ENCODE results near the gene MAP4K2. TPM values are rescaled to one million over a fixed set of nuclear protein-coding genes. Genes with fewer than 3 reads are reported as not detected.
"Not testable (repeated sequence)": the region's sequence is repeated elsewhere in the genome, so short reads cannot be mapped to it uniquely, and the experiment has no call there.

Gene MAP4K2
- total RNA-seq, 2 donors from 2014 or later, result 19.4 to 20.4 TPM

DNA sequence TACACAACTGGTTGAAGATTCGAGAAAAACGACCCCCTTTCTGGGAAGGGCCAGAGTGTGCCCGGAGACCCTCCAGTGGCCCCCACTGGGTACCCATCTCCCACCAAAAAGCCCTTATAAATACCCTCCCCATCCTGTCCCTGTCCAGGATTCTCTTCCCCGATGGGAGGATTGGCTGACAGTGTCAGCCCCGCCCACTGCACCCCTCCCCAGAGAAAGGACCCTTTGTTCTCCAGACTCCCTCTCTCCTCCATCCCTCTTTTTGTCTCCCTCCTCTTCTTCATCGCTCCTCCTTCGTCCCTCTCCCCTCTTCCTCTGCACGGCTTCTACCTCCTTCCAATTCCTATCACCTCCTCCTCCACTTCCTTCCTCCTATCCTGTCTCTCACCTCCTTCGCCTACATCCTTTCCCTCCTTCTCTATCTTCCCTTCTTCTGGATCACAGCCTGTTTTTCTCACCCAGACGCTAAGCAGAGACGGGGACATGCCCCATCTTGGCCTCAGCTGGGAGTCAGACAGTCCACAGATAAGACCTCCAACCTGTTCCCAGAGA lies 20.6 kb upstream of the MAP4K2 start:
- DNase-seq (ENCODE audit: low spot score), result no peak
- no peaks in the 10 kb centered on the region for H3K9me3 ChIP-seq
- H3K4me1 ChIP-seq, result no peaks in the 10 kb centered on the region
- no peak overlapping the region for H3K27ac ChIP-seq
- H3K36me3 ChIP-seq, result no peaks in the 10 kb centered on the region
- H3K4me3 ChIP-seq, result no peak overlapping the region
- TF ChIP-seq, protein P1, sequence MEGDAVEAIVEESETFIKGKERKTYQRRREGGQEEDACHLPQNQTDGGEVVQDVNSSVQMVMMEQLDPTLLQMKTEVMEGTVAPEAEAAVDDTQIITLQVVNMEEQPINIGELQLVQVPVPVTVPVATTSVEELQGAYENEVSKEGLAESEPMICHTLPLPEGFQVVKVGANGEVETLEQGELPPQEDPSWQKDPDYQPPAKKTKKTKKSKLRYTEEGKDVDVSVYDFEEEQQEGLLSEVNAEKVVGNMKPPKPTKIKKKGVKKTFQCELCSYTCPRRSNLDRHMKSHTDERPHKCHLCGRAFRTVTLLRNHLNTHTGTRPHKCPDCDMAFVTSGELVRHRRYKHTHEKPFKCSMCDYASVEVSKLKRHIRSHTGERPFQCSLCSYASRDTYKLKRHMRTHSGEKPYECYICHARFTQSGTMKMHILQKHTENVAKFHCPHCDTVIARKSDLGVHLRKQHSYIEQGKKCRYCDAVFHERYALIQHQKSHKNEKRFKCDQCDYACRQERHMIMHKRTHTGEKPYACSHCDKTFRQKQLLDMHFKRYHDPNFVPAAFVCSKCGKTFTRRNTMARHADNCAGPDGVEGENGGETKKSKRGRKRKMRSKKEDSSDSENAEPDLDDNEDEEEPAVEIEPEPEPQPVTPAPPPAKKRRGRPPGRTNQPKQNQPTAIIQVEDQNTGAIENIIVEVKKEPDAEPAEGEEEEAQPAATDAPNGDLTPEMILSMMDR (IDR thresholded peaks at IDR 0.05), result no peak
- no peaks in the 10 kb centered on the region for H3K27me3 ChIP-seq

DNA sequence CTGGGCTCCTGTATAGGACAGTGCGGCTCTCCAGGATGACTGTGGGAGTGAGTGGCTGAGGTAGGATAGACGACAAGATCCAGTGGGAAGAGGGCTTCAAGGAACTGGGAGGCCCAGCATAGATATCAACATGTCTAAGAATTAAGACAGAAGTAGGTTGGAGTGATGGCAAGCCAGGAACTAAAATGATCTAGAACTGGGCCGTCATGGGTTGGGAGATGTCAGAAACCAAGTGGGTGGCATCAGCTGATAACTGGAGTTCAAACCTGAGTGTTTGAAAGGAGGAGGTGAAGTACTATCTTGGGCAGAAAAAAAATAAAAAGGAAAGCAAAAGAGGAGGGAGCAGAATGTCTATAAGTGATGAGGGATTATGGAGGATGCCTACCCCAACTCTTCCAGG lies 14.5 kb upstream of the MAP4K2 start:
- H3K9me3 ChIP-seq, result no peaks in the 10 kb centered on the region
- H3K4me3 ChIP-seq, result no peak overlapping the region
- TF ChIP-seq, protein P1 (IDR thresholded peaks at IDR 0.05), result no peak
- no peaks in the 10 kb centered on the region for H3K36me3 ChIP-seq
- no peak for DNase-seq (ENCODE audit: low spot score)
- H3K4me1 ChIP-seq, result no peaks in the 10 kb centered on the region
- H3K27ac ChIP-seq, result no peak overlapping the region
- H3K27me3 ChIP-seq, result no peaks in the 10 kb centered on the region

DNA sequence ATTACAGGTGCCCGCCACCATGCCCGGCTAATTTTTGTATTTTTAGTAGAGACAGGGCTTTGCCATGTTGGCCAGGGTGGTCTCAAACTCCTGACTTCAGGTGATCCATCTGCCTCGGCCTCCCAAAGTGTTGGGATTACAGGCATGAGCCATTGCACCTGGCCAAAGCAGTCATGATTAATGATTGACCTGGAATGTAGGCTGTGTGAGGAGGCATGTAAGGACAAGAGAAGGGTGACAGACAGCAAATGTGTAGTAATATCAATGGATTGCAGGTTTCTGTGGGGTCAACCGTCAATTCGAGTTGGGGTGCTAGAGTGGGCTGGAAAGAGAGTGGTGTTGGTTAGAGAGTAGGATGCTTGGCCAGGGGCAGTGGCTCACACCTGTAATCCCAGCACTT lies 12.4 kb upstream of the MAP4K2 start:
- H3K9me3 ChIP-seq; DNase-seq (ENCODE audit: low spot score); H3K27ac ChIP-seq; H3K36me3 ChIP-seq; H3K4me1 ChIP-seq; H3K4me3 ChIP-seq; H3K27me3 ChIP-seq: not testable (repeated sequence)

DNA sequence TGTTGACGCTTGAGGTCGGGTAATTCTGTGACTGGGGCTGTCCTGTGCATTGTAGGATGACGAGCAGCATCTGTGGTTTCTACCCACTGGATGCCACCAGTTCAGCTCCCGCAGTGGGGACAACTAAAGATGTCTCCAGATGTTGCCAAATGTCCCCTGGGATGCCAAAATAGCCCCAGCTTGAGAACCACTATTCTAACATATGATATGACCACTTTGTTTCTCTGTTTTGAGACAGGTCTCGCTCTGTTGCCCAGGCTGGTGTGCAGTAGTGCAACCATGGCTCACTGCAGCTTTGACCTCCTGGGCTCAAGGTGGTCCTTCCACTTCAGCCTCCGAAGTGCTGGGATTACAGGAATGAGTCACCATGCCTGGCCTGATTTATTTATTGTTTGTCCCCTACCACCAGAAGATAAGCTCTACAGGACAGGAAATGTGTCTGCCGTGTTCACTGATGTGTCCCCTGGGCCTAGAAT lies 11.7 kb upstream of the MAP4K2 start:
- TF ChIP-seq, protein P1 (IDR thresholded peaks at IDR 0.05), result no peak
- peaks cover 0 to 3% of the 10 kb centered on the region in 2 donors for H3K4me1 ChIP-seq
- no peak for DNase-seq (ENCODE audit: low spot score)
- no peak overlapping the region for H3K4me3 ChIP-seq
- H3K36me3 ChIP-seq, result no peaks in the 10 kb centered on the region
- no peak overlapping the region for H3K27ac ChIP-seq
- no peaks in the 10 kb centered on the region for H3K27me3 ChIP-seq
- no peaks in the 10 kb centered on the region for H3K9me3 ChIP-seq

DNA sequence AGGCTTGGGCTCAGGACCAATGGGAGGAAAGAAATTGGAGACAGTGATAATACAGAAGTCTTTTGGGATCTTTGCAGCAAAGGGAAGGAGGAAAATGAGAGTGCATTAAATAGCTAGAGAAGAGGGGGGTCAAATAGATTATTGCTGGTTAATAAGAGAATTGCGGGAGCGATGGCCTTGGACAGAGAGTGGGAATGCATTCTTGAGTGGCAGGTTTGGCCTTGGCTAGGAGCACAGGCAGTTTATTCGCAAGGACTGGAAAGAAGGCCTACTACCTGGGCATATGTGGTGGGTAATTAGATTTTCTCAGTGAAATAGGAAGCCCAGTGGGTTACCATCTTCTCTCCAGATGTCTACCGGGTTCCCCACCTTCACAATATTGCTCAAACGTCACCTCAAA lies 10.8 kb upstream of the MAP4K2 start:
- no peaks in the 10 kb centered on the region for H3K36me3 ChIP-seq
- no peak for DNase-seq (ENCODE audit: low spot score)
- TF ChIP-seq, protein P1 (IDR thresholded peaks at IDR 0.05), result no peak
- no peak overlapping the region for H3K27ac ChIP-seq
- no peaks in the 10 kb centered on the region for H3K9me3 ChIP-seq
- H3K27me3 ChIP-seq, result no peaks in the 10 kb centered on the region
- no peak overlapping the region for H3K4me3 ChIP-seq
- peaks cover 0 to 12% of the 10 kb centered on the region in 2 donors for H3K4me1 ChIP-seq

DNA sequence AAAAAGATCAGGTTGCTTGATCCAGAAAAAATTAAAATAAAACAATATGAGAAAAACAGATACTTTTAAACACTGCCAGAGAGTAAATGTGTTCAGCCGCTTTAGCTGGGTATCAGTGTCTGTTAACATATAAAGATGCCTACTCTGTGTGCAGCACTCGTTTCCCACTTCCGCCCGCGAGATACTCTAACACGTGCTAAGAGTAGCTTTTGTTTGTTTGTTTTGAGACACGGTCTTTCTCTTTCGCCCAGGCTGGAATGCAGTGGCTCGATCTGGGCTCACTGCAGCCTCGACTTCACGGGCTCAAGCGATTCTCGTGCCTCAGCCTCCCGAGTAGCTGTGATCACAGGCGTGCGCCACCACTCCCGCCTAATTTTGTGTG lies 7.9 kb upstream of the MAP4K2 start:
- peak overlapping the region in 1 of 2 donors; percentile 85 for H3K4me3 ChIP-seq
- TF ChIP-seq, protein P1 (IDR thresholded peaks at IDR 0.05), result no peak
- H3K9me3 ChIP-seq, result no peaks in the 10 kb centered on the region
- H3K36me3 ChIP-seq, result no peaks in the 10 kb centered on the region
- peak overlapping the region; percentile 25 to 80 for H3K27ac ChIP-seq
- H3K4me1 ChIP-seq, result peaks cover 0 to 12% of the 10 kb centered on the region in 2 donors
- no peak for DNase-seq (ENCODE audit: low spot score)
- no peaks in the 10 kb centered on the region for H3K27me3 ChIP-seq

All from right atrium auricular region (tissue), 2 donors.